Common myeloid progenitor, CD34-positive (primary cell): ENCODE results near the gene KAZN.

ENCODE experiments used
- CTCF ChIA-PET: fragments of 350-600 bp; sonication (Branson Sonifier 250); formaldehyde crosslinking; loops from one replicate; lab custom pipeline; 2021; ENCODE audit warnings: antibody characterized with exemption; lab: Charles Lee
- POLR2A ChIA-PET: fragments of 350-600 bp; sonication (Branson Sonifier 250); formaldehyde crosslinking; loops from one replicate; lab custom pipeline; 2021; ENCODE audit warnings: antibody characterized with exemption; lab: Charles Lee
- DNase-seq, 3 donors: peaks; one replicate each; pipeline versions ENCODE4 v3.0.0 to v3.0.0-alpha.2; 2013
- H3K27ac ChIP-seq, 2 experiments: 1 replicate in 1 of 2; 2 replicates in 1 of 2; pipeline ENCODE4 v1.7.0; 2013; ENCODE audit warnings: inconsistent platforms in 2 of 2, low read length in 2 of 2, mild to moderate bottlenecking in 2 of 2, low read depth in 1 of 2, moderate library complexity in 1 of 2; ENCODE audit not compliant: severe bottlenecking in 2 of 2, insufficient read depth in 1 of 2, poor library complexity in 1 of 2
- H3K27me3 ChIP-seq, 5 experiments: replicated peaks in 2 of 5; 1 replicate in 3 of 5; 2 replicates in 2 of 5; pipeline versions ENCODE4 v1.6.1 to v1.7.0; 2013; ENCODE audit warnings: low read length in 4 of 5, mild to moderate bottlenecking in 2 of 5, moderate library complexity in 2 of 5, inconsistent platforms in 1 of 5; ENCODE audit not compliant: insufficient read depth in 5 of 5, control insufficient read depth in 4 of 5
- H3K36me3 ChIP-seq, 4 experiments: 1 replicate in 2 of 4; 2 replicates in 2 of 4; pipeline versions ENCODE4 v1.6.1 to v1.7.0; 2013; ENCODE audit warnings: low read length in 3 of 4, control low read depth in 1 of 4, mild to moderate bottlenecking in 1 of 4; ENCODE audit not compliant: control insufficient read depth in 4 of 4, insufficient read depth in 4 of 4
- H3K4me1 ChIP-seq, 4 experiments: 1 replicate in 3 of 4; 2 replicates in 1 of 4; pipeline versions ENCODE4 v1.6.1 to v1.7.1; 2013; ENCODE audit warnings: low read length in 3 of 4, mild to moderate bottlenecking in 3 of 4, control low read depth in 1 of 4, inconsistent platforms in 1 of 4, moderate library complexity in 1 of 4; ENCODE audit not compliant: control insufficient read depth in 4 of 4, insufficient read depth in 4 of 4; ENCODE audit errors: control extremely low read depth in 1 of 4
- H3K4me3 ChIP-seq, 7 experiments: 1 replicate in 4 of 7; 2 replicates in 3 of 7; pipeline versions ENCODE4 v1.5.1 to v1.7.0; 2013; ENCODE audit warnings: mild to moderate bottlenecking in 7 of 7, low read length in 6 of 7, moderate library complexity in 6 of 7, inconsistent platforms in 2 of 7, low read depth in 2 of 7, control low read depth in 1 of 7; ENCODE audit not compliant: insufficient read depth in 4 of 7, control insufficient read depth in 1 of 7; ENCODE audit errors: extremely low read depth in 1 of 7
- H3K9me3 ChIP-seq, 5 experiments: 1 replicate in 4 of 5; 2 replicates in 1 of 5; pipeline versions ENCODE4 v1.6.1 to v1.7.1; 2013; ENCODE audit warnings: low read length in 4 of 5, mild to moderate bottlenecking in 2 of 5, inconsistent platforms in 1 of 5, low read depth in 1 of 5, moderate library complexity in 1 of 5; ENCODE audit not compliant: control insufficient read depth in 4 of 5, insufficient read depth in 2 of 5; ENCODE audit errors: control extremely low read depth in 1 of 5
- WGBS: methylation state at CpG from one replicate; pipeline ENCODE4 v1.1.5; 2013; ENCODE audit not compliant: insufficient coverage; 5-methylcytosine and 5-hydroxymethylcytosine counted together

KAZN gene

DNA sequence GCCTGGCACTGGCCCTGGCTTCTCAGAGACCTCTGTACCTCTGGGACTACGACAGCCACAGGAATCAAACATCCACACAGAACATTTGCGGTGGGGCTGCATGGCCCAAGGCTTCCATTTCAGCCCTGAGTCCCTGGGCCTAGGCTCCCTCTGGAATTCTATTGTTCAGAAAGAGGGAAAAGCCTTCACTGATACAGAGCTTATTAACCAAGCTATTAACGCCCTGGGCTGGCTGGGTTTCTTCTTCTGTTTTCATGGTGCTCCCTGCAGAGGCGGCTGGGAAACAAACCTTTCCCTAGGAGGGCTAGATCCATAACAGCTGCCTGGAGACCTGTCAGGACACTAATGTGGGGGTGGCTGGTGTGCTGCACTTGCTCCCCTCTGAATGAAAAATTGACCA is 88.2 kb downstream of the KAZN start:
- no peak overlapping the region for H3K27ac ChIP-seq
- no peaks in the 10 kb centered on the region for H3K36me3 ChIP-seq
- H3K4me1 ChIP-seq: no peaks in the 10 kb centered on the region
- no peak overlapping the region for H3K4me3 ChIP-seq
- ChIA-PET POLR2A (no interaction called here), CTCF (no interaction called here)
- peaks cover 0 to 11% (median 5%) of the 10 kb centered on the region in 5 experiments for H3K9me3 ChIP-seq
- no peak for DNase-seq
- WGBS: 100% methylated on average over 4 of the region's 4 CpGs
- peaks cover 0 to 7% (median 0%) of the 10 kb centered on the region in 5 experiments for H3K27me3 ChIP-seq

DNA sequence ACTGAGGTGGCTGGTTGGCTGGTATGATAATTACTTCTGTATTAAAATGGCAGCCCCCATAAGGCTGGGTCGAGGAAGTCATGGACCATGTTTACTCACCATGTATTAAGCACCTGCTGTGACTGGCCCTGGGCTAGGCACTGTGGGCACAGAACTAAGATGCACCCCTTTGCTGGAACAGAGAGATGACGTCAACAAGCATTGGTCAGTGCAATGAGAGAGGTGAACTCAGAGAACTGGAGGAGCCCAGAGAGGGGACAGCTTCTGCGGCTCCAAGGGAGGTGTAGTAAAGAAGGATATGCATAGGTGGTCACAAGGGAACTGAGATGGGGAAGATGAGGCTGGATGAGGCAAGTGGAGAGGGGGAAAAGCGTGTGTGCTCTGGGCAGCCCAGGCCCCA is 88.7 kb downstream of the KAZN start:
- CTCF ChIA-PET: no interaction called here
- Histone ChIP-seq H3K9me3 (peaks cover 0 to 11% (median 5%) of the 10 kb centered on the region in 5 experiments), H3K4me1 (no peaks in the 10 kb centered on the region), H3K4me3 (no peak overlapping the region), H3K27ac (no peak overlapping the region), H3K36me3 (no peaks in the 10 kb centered on the region), H3K27me3 (peaks cover 0 to 7% (median 0%) of the 10 kb centered on the region in 5 experiments)
- DNase-seq: no peak
- WGBS: 92% methylated on average over 4 of the region's 4 CpGs
- POLR2A ChIA-PET: no interaction called here

DNA sequence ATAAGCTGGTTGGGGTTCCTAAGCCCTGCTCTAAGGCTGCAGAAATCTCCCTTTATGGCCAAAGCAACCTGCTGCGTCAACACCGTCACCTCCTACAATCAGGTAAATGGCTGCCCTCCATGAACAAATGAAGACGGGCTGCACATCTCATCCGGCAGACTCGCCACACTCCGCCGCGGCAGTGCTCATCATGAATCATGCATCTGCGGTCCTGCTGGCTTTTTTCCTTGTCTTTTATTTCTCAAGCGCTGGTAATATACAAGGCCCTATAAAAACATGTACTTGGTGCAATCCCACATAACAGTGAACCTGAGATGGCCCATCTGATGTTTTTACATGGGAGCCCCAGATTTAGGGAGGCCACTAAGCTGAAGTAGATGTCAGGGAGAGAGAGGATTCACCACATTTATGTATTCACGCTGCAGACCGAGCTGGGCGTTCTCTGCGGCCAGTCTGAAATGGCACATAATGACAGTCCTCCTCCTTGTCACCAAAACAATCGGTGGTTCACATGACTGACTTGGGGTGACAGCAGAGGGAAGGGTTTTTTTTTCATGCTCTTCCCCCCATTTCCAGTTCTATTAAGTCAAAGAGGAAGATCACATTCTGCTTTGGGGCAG is 91.6 kb downstream of the KAZN start:
- CTCF ChIA-PET: interaction anchor here (1.5 kb wide), 1 partner anchor 9 kb away, joined by 4 read pairs; no protein-coding TSS in a partner anchor
- H3K9me3 ChIP-seq: peaks cover 0 to 3% (median 0%) of the 10 kb centered on the region in 5 experiments
- no peaks in the 10 kb centered on the region for H3K4me1 ChIP-seq
- WGBS: 98% methylated on average over 14 of the region's 15 CpGs
- no peak overlapping the region for H3K4me3 ChIP-seq
- DNase-seq: no peak
- H3K27ac ChIP-seq: no peak overlapping the region
- H3K27me3 ChIP-seq: peaks cover 0 to 20% (median 6%) of the 10 kb centered on the region in 5 experiments
- no peaks in the 10 kb centered on the region for H3K36me3 ChIP-seq
- POLR2A ChIA-PET: no interaction called here

DNA sequence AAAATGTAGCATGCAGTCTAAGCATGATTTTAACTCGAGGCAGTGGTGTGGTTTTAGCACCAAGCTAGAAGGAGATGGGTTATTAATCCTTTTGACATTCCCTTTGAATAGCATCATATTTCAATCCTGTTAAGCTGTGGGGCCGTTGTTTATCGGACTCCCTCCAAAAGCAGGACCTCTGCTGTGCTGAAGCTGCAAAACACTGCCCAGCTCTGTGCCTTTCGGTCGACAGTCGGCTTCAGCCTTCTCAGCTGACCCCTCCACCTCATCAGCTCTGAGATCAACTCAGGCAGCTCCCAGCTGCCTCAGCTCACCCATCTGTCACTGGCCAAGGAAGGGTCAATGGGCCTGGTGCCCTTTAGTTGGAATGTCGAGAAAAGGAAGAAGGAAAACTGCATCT is 95.5 kb downstream of the KAZN start:
- Histone ChIP-seq H3K36me3 (no peaks in the 10 kb centered on the region), H3K4me1 (no peaks in the 10 kb centered on the region), H3K4me3 (no peak overlapping the region), H3K27me3 (peaks cover 0 to 25% (median 6%) of the 10 kb centered on the region in 5 experiments), H3K27ac (no peak overlapping the region), H3K9me3 (no peaks in the 10 kb centered on the region)
- POLR2A ChIA-PET: no interaction called here
- no peak for DNase-seq
- CTCF ChIA-PET: interaction anchor here (2.3 kb wide), 1 partner anchor 30 kb away, joined by 4 read pairs; no protein-coding TSS in a partner anchor
- WGBS: 49% methylated on average over 4 of the region's 7 CpGs

DNA sequence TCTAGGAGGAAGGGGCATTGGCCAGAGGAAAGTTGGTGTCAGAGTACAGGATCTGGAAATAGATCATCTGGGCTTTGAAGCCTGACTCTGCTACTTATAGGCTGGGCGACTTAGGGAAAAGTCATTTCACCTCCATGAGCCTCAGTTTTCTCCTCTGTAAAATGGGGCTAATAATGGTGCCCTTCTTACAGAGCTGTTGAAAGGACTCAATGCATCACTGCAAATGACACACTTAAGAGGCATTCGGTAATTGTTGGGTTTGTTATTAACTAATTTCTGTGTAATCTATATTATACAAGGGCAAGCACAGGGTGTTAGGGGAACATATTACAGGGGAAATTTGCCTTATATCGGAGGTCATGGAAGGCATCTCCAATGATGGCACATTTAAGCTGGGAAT is 96.1 kb downstream of the KAZN start:
- no peaks in the 10 kb centered on the region for H3K36me3 ChIP-seq
- H3K9me3 ChIP-seq: no peaks in the 10 kb centered on the region
- no peak overlapping the region for H3K27ac ChIP-seq
- ChIA-PET CTCF (interaction anchor here (0.7 to 2.3 kb wide), 2 partner anchors 31 to 38 kb away, joined by 3 to 4 read pairs; no protein-coding TSS in a partner anchor), POLR2A (no interaction called here)
- peaks cover 0 to 24% (median 6%) of the 10 kb centered on the region in 5 experiments for H3K27me3 ChIP-seq
- H3K4me3 ChIP-seq: no peak overlapping the region
- DNase-seq: no peak
- WGBS: 94% methylated on average over 3 of the region's 3 CpGs
- H3K4me1 ChIP-seq: no peaks in the 10 kb centered on the region

DNA sequence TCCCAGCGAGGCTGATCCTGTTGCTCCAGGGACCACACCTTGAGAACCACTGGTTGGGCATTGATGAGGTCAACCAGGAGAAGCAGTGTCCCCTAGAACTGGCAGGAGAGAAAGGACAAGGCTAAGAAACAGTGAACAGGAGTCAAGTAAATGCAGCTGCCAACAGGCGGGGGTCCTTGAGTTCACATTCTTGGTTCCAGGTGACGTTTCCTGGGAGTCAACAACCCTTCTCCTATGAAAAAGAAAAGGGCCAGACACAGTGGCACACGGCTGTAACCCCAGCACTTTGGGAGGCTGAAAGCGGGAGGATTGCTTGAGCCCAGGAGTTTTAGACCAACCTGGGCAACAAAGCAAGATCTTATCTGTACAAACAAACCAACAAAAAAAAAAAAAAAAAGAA is 98.3 kb downstream of the KAZN start:
- Histone ChIP-seq H3K27me3 (peaks cover 0 to 24% (median 4%) of the 10 kb centered on the region in 5 experiments), H3K27ac (no peak overlapping the region), H3K4me3 (no peak overlapping the region), H3K4me1 (no peaks in the 10 kb centered on the region), H3K36me3 (no peaks in the 10 kb centered on the region), H3K9me3 (peaks cover 0 to under 1% (median 0%) of the 10 kb centered on the region in 5 experiments)
- 96% methylated on average over 3 of the region's 5 CpGs for WGBS
- CTCF ChIA-PET: no interaction called here
- DNase-seq: no peak
- POLR2A ChIA-PET: interaction anchor here (0.6 kb wide), 1 partner anchor 17 kb away, joined by 4 read pairs; no protein-coding TSS in a partner anchor

- WGBS: 78% methylated on average over 3 of the region's 4 CpGs
- ChIA-PET CTCF (interaction anchor here (0.7 kb wide), 1 partner anchor 9 kb away, joined by 3 read pairs; no protein-coding TSS in a partner anchor), POLR2A (interaction anchor here (0.6 kb wide), 1 partner anchor 18 kb away, joined by 4 read pairs; no protein-coding TSS in a partner anchor)
- H3K36me3 ChIP-seq: no peaks in the 10 kb centered on the region
- H3K27me3 ChIP-seq: peaks cover 0 to 24% (median 4%) of the 10 kb centered on the region in 5 experiments
- H3K27ac ChIP-seq: no peak overlapping the region
- no peaks in the 10 kb centered on the region for H3K4me1 ChIP-seq
- no peak overlapping the region for H3K4me3 ChIP-seq
- H3K9me3 ChIP-seq: peaks cover 0 to 3% (median 0%) of the 10 kb centered on the region in 5 experiments
- DNase-seq: no peak
These were observed 98.9 kb downstream of the KAZN start for GRCh38 chr1:14697353-14697752.
